Right forelimb (tissue), 1 donor: ENCODE measurements around the gene PRDM16.
A peak's percentile ranks its signal among the peaks of the same experiment; 100 is the strongest.

Experiments used
- DNase-seq: peaks from one replicate; pipeline ENCODE4 v3.0.0-alpha.2; 2018

PRDM16 gene

DNA sequence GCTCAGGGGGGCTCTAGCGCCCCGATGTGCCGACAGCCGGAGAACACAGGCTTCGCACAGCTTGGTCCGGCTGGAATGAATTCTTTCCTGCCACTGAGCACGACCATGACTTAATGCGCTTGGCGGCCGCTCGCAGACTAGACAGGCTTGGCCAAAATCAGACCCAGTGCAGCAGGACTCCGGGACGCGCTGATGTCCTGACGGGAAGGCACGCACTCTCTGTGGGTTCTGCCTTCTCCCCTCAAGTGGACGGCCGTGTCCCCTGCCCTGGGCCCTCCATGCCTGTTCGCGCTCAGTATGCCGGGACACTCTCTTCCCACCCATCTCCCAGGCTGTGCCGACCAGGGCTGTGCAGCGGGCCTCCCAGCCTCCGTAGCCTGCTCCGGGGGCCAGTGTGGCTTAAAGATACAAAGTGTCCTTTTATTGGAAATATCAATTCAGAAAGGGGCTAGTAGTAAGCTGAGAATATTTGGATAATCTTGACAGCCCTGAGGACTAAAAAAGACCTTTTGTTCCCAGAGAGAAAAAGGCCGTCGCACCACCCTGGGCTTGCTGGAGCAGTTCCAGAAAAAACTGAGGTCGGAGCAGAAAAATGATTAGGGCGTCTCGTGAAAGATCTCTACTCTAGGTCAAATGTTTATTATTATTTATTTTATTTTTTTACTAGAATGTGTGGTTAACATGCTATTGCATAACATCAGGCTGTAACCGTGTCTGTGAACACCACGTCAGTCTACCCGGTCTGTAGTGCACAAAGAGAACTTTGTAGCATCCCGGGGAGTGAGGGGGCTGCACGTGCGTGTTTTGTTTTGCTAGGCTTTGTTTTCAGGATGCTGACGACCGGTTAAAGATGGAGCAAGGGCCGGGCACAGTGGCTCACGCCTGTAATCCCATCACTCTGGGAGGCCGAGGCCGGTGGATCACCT, 297.4 kb downstream of the PRDM16 start:
- peak; percentile 70 for DNase-seq

DNA sequence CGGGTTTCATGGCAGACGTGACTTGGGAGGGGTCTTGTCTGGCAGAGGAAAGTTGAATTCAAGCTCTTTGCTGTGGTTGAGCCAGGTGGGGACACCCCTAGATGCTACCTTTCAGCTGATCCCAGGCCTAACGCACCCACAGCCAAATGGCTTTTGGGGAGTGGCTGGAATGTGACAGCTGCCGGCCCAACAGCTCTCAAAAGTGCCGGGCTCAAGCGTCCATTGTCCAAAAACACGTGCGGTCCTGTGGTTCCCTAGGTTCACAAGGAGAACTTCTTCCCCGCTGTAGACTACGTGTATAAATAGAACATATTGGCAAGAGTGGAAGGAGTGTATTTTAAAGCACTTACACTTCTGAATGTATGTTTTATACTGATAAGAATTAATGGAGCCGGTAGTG, 298.4 kb downstream of the PRDM16 start:
- DNase-seq = no peak

DNA sequence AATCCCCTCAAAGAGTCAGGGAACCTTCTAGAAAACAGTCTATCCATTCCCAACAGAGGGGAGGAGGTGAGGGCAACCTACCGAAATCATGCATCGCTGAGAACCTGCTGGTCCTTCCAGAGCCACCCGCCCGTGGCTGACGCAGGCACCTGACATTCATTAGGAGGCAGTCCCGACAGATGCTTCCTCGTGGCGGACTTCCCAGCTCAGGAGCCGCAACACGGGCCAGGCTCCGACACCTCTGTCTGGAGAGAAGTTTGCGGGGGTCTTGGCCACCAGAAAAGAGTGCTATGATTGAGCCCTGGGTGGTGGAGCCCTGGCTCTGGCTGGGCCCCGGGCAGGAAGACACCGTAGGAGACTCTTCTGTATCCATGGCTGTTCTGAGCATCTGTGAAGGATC, 299.1 kb downstream of the PRDM16 start:
- DNase-seq = no peak

DNA sequence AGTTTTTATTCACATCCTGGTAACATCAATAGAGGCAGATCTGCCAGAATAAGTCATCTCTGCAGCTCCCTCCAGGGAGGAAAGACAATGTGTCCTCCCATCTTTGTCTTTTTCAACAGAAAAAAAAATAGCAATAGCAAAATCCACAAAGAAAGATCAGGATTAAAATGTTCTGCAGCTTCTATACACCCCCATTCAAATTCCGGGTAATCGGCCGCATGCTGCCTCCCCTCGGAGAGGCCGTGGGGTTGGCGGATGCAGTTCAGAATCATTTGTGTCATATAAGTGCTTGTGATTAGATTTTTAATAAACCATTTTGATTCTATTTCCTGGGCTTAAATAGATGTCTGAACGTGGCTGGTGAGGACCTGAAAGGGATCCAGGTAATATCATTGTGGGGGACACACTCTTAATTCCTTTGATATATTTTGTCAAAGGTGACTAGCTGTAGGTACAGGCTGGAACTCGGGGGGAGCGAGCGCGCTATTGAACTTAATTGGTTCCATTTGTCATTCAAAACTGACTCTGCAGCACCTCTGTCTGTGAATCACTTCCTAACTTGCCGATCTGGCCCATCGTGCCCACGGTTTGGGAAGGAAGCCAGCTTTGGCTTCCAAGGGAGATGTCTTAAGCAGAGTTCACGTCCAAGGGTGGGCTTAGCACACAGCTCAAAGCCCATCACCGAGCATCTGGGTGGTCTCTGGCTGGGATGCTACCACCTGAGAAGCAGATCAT, 299.9 kb downstream of the PRDM16 start:
- no peak for DNase-seq

DNA sequence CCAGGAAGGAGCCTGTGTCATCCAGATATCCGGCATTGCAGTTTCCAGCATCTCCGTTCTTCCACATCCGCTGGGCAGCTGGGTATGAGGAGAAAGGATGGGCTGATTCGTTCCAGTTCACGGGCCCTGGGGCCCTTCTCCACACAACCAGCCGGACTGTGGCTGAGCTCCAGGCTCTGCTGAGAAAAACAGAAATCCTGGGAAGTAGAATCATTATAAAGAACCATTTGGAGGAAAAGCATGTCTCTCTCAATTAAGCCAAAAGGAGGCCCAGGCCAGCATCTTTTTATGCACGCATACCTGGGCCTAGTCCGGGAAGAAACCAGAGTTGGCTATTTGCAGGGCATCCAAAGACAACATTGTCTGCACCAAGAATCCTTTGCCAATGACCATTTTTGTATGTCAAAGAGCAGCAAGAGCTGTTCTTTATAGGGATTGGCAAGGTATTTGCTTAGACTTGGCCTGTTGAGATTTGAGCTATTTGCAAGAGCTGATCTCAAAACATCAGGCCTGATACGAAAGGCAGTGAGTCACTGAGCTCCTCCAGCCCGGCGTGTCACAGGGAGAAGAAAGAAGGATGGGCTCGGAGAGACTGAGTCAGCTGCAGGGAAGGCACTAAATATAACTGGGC, 300.6 kb downstream of the PRDM16 start:
- peak; percentile 70 for DNase-seq

DNA sequence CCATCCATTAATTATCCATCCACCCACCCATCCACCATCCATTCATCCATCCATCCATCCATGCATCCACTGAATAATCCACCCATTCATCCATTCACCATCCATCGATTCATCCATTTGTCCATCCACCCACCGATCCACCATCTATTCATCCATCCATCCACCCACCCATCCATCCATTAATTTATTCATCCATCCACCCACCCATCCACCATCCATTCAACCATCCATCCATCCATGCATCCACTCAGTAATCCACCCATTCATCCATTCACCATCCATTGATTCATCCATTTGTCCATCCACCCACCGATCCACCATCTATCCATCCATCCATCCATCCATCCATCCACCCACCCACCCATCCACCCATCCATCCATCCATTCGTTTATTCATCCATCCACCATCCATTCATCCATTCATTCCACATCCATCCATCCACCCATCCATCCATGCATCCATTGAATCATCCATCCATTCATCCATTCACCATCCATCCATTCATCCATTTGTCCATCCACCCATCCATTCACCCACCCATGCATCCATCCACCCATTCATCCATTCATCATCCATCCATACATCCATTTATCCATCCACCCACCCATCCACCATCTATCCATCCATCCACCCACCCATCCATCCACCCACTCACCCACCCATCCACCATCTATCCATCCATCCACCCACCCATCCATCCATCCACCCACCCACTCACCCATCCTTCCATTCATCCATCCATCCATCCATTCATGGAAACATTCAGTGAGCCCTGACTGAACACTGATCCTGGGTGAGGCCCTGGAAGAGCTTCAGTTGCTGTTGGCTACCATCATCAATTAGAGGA, 302.1 kb downstream of the PRDM16 start:
- no peak for DNase-seq

DNA sequence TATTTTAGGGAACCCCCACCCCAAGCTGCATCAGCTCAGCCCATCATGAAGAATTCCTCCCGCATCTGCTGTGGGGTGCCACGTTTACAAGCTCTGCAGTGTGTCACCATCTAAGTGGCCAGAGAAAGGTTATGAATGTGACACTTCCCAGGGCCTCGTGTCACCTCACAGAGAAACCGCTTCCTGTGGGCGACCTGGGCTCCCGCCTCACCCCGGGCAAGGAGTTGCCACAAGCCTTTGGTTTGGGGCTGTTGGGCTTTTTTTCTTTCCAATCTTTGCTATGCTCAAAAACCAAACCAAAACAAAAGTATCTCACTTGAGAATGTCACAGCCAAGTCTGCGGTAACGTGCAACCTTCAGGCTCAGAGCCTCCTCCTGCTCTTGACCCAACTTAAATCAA, 303.3 kb downstream of the PRDM16 start:
- no peak for DNase-seq

DNA sequence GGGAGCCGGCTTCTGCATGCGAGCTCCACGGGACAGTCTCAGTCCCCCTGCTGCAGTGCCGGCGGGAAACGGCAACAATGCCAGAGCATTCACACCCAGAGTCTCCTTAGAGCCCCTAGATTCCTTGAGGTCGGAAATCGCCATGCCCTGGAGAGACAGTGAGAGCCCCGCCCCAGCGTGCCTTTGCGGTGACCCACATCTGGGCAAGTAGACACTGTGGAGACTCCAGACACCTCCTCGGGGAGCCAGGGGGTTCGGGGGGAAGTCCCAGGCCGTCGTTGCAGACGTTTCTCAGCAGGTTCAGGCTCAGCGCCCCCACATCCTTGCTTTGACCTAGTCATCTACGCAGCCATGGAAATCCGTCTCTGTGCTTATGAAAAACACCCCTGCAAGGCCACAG, 304.2 kb downstream of the PRDM16 start:
- no peak for DNase-seq

DNA sequence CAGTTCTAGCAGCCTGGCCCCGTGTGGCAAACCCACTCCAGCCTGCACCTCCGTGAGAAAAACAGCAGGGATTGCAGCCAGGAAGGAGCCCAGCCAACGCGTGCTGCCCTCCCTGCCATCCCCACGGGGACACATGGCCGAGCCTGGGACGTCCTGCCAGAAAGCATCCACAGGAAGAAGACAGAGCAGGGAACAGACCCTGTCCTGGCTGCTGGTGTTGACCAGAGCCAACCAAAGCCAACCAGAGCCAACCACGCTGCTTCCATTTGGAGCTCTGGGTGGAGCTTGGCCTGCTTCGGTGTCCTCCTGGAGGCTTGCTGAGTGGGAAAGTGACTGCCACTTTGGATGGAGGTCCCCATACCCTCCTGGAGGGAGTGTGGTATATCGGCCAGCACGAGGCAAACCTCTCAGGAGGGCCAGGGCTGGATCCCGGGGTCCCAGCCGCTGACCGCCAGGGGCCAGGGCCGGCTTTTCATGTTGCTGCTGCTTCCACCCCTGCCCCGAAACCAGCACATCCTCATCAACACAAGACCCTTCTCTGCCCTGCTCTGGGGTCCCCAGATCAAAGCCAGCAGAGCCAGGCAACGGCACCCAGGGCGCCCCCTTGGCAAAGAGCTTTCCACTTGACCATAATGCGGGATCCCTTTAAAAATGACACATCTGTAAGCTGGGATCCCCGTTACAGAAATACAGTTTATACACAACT, 304.9 kb downstream of the PRDM16 start:
- no peak for DNase-seq

DNA sequence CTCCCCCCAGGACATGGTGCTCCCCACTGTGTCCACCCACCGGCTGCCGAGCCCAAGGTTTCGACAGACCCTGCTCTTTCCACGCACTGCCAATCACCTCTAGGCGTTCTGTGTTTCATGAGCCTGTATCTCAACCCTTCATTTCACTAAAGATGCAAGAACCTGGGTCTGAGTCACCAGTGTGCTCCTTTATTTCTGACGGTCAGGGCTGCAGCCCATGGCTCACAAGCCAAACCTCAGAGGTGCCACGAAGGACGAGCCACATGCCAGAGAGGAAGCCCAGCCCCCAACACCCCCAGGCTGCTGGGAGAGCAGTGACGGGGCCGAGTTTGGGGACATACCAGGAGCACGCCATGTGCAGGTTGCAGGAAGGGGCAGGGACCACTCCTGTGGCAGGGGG, 306.2 kb downstream of the PRDM16 start:
- no peak for DNase-seq

DNA sequence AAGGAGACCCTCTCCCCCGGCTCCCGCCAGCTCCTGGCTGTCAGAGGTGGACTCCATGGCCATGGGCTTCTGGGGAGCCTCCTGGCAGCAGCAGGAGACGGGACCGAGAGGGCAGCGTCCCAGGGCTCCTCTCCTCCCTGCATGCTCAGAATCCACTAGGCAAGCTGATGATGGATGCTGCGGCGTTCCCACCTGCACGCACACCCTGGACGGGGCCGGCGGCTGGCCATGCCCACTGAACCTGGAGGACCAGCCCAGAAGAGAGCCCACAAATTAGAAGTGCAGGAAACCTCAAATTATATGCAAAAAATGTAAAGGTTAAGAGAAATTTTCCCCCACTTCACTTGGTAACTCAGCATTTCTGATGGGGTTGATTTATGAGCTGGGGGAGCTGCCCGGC, 308.2 kb downstream of the PRDM16 start:
- DNase-seq = no peak

DNA sequence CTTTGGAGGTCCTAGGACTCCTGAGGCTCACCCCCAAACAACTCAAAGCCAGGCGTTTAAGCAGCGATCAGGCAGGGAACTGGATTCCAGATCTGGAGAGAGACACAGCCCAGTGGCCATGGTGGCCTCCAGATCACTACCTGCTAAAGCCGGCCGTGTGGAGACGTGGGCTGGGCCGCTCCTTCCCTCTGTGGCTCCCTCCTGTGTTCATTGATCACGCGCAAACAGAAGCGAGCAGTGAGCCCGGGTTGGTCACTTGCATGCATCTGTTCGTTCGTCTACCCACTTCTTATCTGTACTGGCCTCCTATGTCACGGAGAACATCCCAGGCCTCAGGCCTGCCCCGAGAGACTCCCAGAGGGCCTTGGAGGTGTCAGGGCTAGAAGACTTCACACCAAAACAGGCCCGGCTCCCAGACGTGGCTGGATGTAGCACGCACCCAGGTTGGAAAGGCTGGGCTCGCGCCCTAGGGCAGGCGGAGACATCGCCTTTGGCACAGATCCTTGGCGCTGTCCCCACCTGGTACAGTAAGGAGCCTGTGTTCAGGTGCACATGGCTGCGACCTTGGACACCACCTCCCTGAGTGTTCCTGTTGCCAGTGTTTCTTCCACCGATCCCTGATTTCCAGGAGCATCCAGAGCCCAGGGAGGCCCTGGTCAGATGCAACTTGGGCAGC, 308.7 kb downstream of the PRDM16 start:
- DNase-seq = no peak

DNA sequence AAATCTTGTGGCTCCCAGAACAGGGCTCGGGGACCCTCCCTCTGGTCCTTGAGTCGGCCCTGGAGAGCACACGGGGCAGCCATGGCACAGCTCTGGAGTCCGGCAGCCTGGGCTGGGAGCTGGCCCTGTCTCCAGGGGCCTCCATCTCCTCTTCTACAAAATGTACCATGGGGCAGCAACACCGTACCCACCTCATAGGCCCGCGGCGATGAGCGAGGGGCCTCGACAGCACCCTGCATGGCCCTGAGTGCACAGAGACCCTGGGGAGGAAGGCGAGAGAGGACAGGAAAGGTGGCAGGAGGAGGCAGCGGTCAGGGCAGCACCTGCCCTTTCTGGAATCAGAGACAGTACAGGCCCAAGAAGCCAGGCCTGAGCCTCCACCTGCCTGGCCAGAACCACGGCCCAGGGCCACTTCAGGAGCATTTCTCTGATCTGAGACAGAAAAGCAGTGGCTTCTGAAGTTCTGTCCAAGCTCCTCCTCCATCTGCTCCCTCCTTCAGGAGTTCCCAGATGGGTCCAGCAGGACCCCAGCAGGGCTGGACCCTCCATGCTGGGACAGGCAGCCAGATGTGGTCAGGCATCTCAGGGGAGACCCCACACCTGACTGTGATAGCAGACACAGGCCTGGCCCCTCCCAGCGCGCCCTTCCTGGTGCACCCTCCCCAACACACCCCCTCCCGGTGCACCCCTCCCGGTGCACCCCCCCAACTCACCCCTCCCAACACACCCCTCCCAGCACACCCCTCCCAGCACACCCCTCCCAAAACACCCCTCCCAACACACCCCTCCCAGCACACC, 309.6 kb downstream of the PRDM16 start:
- no peak for DNase-seq

DNA sequence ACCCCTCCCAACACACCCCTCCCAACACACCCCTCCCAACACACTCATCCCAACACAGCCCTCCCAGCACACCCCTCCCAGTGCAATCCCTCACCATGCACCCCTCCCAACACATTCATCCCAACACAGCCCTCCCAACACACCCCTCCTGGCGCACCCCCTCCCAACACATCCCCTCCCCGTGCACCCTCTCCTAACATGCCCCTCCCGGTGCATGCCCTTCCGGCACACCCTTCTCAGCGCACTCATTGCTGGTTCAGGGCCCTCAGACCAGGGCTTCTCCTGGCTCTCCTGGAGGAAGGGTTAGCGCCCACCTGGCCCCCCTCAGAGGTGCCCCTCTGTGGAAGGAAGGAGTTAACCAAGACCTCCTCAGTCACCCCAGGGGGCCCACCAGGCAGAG, 310.9 kb downstream of the PRDM16 start:
- DNase-seq = no peak

DNA sequence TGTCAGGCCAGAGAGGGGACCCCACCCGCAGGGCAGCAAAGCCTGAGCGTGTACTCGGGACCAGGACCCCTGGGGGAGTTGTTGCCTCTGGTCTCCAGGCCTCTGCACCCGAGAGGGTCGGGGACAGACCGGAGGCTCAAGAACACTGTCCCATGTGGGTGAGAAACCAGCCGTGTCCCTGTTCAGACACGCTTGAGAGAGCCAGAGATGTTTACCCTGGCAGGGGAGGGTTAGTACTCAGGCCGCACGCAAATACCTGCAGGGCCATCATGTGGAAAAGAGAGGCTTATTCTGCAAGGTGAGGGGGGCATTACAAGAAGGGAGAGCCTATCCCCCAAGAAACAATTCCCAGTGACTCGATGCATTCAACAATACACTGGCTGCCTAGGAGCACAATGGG, 311.5 kb downstream of the PRDM16 start:
- DNase-seq = no peak

DNA sequence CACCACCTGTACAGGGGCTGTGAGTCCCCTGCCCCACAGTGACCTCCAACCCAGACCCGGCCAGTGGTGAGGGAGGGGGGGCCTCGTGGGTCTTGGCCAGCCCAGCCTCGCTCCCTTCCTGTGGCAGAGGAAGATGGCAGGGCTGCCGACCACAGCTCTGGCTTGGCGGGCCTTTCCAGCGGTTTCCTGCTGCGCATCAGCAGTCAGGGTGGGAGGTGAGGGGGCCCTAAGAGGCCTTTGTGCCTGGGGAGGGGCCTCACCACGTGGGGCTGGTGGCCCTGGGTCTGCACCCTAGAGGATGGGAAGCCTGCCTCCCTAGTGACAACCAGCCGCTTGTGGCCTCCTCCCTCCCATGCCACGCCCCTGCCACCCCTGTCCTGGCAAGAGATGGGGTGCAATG, 312.9 kb downstream of the PRDM16 start:
- DNase-seq = no peak

DNA sequence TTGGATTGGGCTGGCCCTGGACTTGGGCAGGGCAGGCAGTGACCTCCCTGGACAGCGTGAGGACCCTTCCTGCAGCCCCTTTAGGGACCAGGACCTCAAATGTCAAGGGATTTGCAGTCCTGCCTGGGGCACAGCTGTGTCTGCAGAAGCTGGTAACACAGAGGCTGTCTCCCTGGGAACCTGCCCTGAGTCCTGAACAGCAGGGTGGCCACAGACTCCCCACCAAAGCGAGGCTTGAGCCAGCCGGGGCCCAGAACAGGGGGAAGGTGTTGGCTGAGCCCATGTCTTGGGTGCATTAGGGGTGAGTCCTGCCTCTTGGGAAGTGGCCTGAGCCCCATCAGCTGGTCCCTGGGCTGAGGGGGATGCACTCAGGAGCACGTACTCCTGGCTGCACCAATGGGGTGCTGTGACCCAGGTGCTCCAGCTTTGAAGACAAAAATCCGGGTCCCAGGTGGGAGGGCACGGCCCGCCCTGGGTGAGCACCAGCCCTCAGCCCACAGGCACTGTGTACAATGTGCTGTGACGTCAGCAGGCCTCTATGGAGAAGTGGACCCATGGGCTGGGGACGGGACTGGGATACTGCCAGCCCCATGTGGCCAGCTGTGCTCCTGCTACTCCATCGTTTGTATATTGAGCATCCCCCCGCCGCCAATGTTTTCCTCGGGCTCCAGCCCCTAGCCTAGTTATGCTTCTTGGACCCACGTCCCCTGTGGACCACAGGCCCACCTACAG, 313.5 kb downstream of the PRDM16 start:
- no peak for DNase-seq

DNA sequence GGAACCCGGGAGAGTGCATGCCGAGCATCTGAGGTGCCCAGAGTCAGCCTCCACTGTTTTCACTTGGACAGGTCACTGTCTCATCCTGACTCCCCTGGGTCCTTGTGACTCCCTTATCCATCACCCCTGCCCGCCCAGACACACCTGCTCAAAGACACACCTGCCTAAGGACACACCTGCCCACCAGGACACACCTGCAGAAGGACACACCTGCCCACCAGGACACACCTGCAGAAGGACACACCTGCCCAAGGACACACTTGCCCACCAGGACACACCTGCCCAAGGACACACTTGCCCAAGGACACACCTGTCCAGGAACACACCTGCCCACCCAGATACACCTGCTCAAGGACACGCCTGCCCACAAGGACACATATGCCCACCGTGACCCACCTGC, 314.7 kb downstream of the PRDM16 start:
- no peak for DNase-seq

DNA sequence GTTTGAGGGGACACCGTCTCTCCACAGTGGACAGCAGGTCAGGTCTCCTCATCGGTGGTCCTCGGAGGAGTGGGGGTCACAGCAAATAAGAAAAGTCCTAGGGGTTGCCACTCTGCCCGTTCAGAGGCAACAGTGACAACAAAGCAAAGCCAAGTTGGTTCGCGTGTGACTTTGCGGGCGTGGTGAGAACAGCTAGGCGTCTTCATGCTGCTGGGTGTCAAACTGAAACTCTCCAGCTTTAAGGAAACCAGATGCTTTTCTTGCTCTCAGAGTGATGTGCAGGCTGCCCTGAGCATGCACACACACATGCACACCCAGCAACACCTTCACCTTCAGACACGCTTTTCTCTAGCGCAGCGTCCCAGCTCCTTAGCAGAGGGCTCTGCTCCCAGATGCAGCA, 315.4 kb downstream of the PRDM16 start:
- DNase-seq = no peak
